Lower leg skin (tissue), 3 donors: ENCODE measurements around the gene SLC25A23.

Experiments
- CTCF ChIP-seq, 3 donors: fragments of 450-650 bp; IDR thresholded peaks; one replicate each; pipeline ENCODE4 v1.5.1; 2016; ENCODE audit warnings: antibody characterized with exemption in 3 of 3, mild to moderate bottlenecking in 3 of 3, moderate library complexity in 2 of 3
- POLR2A ChIP-seq, 2 donors: fragments of 450-650 bp; IDR thresholded peaks; one replicate each; pipeline ENCODE4 v1.6.1; 2016 to 2017; ENCODE audit warnings: antibody characterized with exemption in 2 of 2, mild to moderate bottlenecking in 1 of 2, moderate library complexity in 1 of 2

- TF ChIP-seq CTCF (IDR thresholded peaks at IDR 0.05) (no peak), POLR2A (IDR thresholded peaks at IDR 0.05) (no peak)
Measured at GRCh38 chr19:6501740-6502648, 42.4 kb upstream of the SLC25A23 start, which contains the start of gene TUBB4A.
